HG02678 (cell line): ENCODE results near the gene TARS2.

Experiments used
- ATAC-seq: cut with Tn5 transposase; IDR thresholded peaks from one replicate; pipeline ENCODE4 v1.9.1; 2021; ENCODE audit warnings: mild to moderate bottlenecking, moderate library complexity; ENCODE audit not compliant: unreplicated experiment

TARS2 gene, protein sequence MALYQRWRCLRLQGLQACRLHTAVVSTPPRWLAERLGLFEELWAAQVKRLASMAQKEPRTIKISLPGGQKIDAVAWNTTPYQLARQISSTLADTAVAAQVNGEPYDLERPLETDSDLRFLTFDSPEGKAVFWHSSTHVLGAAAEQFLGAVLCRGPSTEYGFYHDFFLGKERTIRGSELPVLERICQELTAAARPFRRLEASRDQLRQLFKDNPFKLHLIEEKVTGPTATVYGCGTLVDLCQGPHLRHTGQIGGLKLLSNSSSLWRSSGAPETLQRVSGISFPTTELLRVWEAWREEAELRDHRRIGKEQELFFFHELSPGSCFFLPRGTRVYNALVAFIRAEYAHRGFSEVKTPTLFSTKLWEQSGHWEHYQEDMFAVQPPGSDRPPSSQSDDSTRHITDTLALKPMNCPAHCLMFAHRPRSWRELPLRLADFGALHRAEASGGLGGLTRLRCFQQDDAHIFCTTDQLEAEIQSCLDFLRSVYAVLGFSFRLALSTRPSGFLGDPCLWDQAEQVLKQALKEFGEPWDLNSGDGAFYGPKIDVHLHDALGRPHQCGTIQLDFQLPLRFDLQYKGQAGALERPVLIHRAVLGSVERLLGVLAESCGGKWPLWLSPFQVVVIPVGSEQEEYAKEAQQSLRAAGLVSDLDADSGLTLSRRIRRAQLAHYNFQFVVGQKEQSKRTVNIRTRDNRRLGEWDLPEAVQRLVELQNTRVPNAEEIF

DNA sequence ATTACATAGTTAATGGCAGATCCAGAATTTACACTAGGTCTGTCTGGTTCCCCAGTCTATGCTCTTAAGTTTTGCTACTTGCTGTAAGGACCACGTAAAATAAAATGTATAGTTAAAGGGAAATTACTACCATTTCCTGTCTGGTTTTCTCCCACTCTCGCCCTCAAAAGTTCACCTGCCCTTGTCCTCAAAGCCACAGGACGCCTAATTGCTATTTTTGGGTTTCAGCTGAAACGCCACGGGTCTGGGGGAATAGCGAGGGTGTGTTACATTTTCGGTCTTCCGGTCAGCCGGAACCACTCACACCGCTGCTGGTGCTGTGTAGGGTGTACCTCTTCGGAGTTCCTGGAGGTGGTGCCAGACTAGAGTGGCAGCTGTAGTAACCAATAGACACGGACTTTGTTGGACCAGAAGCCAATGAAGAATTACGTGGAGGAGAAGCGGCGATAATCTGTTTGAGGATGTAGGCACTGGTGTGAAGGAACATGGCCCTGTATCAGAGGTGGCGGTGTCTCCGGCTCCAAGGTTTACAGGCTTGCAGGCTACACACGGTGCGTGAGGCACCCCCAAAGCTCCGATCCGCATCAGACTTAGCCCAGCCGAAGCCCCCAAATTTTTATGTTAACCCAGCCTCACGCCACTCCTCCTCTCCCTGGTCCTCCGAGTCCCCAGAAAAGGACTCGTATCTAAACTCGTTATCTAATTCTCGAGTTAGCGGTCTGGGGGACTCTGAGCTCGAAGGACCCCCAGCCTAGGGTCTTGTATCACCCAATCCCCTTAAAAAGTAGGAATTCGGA is at the start of gene TARS2:
TSS of gene TARS2 (plus strand) at position 454 of the 797 bp plus-strand sequence. CDS start at position 486, 32 bp downstream.
- peak; percentile 100 for ATAC-seq

DNA sequence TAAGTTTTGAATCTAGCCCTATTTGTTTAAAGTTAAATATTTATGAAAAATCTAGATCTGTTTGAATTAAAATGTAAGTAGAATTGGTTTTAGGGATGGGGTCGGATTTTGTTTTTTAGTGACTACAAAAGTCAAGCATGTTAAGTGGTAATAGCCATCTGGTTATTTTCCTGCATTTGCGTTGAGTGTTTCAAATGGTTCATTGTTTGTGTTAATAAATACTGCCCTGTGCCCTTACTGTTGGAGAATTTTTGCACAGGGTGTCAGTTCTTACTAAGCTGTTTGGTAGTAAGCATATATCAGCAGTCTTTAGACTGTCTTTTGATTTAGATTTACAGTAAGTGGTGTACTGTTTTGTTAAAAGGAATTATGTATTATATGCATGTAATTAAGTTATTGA is 46.1 kb upstream of the TARS2 start:
- no peak for ATAC-seq

DNA sequence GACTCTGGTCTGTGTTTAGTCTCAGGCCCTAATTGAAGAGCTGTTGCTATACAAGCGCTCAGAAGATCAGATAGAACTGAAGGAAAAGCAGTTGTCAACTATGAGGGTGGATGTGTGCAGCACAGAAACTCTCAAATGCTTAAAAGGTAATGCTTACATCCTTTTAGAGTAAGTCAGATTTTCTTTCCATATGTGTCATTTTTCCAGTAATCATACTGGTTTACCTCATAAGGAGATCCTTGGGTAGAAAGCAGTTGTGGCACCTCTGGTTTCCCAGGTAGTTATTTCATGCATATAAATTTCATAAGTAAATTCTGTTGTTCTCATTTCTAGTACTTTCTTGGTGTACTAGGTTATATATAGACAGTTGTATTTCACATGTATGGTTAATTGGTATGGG is 43.0 kb upstream of the TARS2 start:
- ATAC-seq: no peak

DNA sequence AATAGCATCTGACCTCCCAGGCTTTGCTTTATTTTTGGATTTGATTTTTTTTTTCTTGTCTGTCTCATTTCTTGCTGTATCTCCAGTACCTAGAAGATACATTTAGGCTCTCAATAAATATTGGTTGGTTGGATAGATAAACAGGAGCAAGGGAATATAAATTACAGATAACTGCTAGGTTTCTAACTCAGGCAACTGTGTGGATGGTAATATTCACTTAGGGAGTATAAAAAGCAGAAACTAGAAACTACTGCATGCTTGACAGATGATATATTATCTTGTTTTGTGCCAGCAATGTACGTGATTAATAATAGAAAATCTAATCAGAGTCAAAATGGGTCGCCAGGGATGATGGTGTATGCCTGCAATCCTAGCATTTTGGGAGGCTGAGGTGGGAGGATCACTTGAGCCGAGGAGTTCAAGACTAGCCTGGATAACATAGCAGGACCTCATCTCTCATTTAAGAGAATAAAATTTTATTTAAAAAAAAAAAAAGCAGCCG is 31.0 kb upstream of the TARS2 start:
- ATAC-seq: no peak

DNA sequence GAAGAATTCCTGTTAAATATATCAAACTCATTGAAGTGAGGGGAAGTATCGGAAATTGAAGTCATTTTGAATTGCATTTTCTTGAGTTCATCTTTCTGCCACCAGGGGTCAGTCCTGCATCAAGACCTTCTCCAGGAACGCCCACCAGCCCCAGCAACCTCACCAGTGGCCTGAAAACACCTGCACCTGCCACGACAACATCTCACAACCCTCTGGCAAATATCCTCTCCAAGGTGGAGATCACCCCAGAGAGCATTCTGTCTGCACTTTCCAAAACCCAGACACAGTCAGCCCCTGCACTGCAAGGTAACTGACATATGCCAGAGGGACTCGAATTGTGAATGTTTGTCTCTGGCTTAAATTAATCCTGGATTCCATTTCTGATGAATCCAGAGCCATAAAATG is 22.8 kb upstream of the TARS2 start:
- ATAC-seq: no peak

DNA sequence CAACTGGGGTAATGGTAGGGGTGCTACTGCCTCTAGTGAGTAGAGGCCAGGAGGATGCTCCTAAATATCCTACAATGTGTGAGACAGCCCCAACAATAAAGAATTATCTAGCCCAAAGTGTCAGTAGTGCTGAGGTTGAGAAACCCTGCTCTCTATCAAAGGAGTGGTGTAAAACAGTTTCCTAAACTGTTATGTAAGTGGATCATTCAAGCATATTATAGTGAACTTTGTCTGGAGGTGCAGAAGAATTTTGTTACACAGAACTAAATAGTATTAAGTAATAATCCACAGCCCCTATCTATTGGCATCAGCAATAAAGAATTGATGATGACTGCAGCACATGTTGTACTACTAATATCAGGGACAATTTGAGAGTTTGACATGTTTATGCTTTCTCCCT is 20.3 kb upstream of the TARS2 start:
- ATAC-seq: no peak

DNA sequence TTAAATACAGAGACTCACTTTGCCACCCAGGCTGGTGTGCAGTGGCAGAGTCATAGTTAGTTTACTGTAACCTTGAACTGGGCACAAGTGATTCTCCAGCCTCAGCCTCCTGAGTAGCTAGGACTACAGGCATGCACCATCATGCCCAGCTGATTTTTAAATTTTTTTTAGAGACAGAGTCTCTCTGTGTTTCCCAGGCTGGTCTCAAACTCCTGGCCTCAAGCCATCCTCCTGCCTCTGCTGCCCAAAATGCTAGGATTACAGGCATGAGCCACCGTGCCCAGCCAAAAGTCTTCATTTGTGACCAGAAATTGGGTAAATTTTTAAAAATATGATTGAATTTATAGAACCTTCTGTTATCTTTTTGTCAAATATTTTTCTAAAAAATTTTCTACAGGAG is 17.9 kb upstream of the TARS2 start:
- ATAC-seq: no peak

DNA sequence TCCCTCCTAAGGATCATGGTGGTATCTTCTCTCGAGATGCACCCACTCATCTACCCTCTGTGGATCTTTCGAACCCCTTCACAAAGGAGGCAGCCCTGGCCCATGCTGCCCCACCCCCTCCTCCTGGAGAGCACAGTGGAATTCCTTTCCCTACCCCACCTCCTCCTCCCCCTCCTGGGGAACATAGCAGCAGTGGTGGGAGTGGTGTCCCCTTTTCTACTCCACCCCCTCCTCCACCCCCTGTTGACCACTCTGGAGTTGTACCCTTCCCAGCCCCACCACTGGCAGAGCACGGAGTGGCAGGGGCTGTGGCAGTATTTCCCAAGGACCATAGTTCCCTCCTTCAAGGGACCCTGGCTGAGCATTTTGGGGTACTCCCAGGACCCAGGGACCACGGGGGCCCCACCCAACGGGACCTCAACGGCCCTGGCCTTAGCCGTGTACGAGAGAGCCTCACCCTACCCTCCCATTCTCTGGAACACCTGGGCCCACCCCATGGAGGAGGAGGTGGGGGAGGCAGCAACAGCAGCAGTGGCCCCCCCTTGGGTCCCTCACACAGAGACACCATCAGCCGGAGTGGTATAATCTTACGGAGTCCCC is 14.5 kb upstream of the TARS2 start:
- no peak for ATAC-seq

DNA sequence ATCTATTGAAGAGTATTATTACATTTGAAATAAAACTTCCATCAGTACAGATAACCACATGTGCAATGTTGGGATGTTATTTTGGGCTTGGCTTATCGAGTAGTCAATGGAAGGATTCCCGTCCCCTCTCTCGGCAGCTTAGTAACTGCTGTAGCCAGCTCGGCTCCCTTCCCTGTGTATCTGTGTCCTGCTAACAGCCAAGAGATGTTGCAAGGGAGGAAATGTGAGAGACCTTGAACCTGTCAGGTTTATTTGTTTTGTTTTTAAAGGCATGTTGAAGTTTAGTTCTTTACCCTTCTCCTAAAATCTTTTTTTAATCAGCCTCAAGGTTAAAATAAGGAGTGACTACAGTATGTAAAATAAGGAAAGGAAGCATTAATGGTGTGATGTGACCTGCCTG is 13.6 kb upstream of the TARS2 start:
- no peak for ATAC-seq

DNA sequence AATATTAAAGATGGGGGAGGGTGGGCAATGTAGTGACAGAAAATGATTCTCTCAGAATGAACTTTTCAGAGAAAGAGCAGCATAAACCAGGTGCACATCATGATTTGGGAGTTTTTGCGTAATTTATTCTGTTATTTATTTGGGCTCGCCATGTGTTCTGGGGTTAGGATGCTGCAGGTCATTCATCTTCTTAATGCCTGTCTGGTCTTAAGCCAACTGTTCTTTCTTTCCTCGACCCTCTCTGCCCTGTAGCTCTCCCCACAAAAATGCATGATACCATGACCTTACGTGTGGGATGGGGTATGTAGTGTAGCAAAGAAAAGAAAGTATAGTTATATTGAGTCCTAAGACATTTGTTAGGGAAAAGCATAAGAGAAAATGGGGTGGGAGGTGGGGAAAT is 12.3 kb upstream of the TARS2 start:
- no peak for ATAC-seq

DNA sequence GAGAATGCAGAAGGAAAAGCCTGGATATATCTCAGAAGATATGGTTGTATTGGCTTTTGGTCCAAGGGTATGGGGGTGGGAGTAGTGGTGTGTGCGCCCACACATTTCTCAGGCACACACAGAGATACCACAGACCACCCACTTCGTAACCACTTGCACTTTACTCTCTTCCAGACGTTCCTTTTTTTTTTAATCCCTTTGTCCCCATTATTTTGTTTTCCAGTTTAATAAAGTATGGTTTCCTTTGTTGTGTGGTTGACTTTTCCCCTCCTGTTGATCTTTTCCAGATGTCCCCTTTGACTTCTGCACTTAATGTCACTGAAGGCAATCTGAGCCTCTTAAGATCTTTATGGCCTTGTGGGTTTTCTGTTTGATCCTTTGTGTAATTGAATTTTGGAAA is 10.5 kb upstream of the TARS2 start:
- no peak for ATAC-seq

DNA sequence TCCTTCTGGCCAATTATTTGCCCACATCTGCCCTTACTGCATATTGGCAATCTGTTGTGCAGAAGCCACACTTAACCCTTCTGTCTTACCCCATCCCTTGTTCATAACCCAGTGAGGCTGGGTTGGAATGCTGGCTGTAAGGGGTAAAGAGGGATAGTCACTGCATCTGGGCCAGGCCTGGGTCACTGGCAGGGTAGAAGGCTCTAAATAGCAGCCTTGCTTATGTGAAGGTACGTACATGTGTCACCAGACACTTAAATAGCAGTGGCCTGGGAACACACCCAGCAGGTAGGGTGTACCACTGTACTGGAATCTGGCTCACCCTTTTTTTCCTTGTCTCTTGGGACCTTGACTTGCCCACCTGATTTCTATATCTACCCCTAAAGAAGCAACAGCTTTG is 9.9 kb upstream of the TARS2 start:
- ATAC-seq: no peak

DNA sequence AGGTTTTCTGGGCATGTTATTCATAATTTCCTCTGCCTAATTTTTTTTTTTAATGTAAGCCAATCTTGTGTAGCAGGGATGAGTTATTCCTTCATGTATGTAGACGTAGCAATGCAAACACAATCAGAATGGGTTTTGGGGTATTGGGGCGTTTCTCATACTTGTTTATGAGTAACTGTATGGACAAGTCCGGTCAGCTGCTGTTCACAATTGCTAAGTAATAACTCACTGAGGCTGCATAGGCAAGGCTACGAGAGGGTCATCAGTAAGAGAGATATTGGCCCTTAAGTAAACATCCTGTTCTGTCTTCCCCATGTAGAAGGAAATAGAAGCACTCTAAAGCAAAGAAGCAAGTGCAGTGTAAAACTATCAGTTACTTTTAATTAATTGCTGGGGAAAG is 9.5 kb upstream of the TARS2 start:
- no peak for ATAC-seq

DNA sequence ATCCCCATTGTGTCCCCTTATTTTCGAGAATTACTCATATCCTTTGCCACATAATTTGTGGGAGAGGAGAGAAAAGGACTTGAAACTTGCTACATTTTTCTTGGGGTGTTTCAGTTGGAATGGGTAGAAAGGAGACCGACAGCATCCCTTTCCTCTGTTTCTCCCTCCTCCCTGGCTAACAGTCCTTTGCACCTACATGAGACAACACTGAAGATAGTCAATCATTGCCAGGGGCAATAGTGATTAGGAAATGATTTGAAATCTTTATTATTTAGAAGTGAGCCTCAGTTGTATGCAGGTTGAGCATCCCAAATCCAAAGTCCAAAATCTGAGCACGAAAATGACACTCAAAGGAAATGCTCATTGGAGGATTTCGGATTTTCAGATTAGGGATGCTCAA is 7.8 kb upstream of the TARS2 start:
- no peak for ATAC-seq

DNA sequence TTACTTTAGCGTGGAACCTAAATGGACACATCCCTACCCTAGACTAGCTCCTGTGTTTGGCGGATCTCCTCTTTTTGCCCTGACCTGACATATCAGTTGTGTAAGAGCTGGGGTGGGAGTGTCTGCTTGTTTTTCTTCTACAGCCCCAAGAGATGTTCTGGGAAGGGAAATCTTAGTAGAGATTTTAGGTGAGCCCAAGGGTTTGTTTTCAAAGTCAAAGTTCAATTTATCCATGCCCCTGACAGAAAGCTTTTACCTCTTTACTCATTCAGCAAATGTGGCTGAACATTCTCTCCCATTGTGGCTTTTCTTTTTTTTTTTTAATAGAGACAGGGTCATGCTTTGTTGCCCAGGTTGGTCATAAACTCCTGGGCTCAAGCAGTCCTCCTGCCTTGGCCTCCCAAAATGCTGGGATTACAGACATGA is 7.3 kb upstream of the TARS2 start:
- no peak for ATAC-seq

DNA sequence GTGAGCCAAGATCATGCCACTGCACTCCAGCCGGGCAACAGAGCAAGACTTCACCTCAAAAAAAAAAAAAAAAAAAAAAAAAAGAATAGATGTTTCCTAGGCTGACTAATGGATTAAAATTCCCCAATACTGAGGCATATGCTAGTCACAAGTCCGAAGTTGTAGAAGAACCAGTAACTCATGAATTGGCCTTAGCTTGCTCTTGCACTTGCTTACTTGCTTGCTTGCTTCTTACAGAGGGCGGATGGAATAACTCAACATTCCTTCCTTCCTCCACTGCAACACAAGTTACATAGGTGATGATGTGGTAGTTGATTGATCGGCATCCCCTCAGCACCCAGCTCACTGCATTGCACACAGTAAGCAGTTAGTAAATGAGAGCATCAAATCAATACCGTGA is 2.8 kb upstream of the TARS2 start:
- ATAC-seq: no peak

DNA sequence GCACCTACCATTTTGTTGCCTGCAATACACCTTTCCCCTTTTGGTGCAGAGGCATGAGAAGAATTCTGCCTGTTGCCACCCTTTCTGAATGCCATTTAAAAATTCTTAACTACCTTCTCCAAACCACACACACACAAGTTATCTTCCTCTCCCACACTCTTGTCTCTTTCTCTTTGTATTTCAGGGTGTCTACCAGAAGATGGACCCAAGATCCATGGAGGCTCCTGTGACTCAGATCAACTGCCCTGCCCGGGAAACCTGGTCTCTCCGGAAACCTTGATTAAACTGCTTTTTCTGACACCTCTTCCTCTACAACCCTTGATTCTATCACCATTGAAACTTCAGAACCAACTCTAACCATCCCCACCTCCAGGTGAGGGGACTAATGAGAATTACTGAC is 2.4 kb upstream of the TARS2 start:
- no peak for ATAC-seq

DNA sequence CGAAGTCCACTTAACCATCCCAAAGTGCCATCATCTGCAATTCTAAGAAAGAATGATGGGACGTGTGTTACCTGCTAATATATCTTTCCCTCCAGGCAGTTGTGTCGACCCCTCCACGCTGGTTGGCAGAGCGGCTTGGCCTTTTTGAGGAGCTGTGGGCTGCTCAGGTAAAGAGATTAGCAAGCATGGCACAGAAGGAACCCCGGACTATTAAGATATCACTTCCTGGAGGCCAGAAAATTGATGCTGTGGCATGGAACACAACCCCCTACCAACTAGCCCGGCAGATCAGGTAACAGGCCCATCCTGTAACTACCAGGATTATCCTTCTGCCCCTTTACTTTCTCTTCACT is 520 bp downstream of the TARS2 start:
- no peak for ATAC-seq

DNA sequence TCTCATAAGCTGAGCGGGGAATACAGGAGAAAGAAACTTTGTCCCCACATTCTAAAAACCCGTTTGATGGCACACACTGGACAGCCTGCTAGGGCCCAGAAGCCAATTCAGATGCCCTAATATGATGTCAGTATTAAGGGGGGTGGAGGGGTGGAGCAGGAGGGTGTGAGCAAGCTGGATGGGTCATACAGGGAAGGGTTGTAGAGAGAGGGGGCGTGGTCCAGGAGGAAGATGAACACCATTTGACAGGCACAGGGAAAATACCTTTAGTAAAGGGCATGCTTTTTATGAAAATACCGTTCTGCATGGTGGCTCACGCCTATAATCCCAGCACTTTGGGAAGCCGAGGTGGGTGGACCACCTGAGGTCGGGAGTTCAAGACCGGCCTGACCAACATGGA is 6.0 kb downstream of the TARS2 start:
- ATAC-seq: no peak

DNA sequence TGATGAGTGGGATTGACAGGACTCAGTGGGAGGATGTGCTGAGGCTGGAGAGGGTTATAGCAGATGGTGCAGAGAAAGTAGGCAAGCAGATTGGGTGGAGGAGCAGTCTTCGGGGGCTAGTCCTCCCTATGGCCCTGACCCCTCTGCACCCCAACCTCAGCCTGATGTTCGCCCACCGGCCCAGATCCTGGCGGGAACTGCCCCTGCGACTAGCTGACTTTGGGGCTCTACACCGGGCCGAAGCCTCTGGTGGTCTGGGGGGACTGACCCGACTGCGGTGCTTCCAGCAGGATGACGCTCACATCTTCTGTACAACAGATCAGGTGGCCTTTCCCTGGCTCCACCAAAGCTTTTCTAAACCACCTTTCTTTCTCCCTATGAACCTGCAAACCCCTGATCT is 11.1 kb downstream of the TARS2 start:
- ATAC-seq: no peak

DNA sequence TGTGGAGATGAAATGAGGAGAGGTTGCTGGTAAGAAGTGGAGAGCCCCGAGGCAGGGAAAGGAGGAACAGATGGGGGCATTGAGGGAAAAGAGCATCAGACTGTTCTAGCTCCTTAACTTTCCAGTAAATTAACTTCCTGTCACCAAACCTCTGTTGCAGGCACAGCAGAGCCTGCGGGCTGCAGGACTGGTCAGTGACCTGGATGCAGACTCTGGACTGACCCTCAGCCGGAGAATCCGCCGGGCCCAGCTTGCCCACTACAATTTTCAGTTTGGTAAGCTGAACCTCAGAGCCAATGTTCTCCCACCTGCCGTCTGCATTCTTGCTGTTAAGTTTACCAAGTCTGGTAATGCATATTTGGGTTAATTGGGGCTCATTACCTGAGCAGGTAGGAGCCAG is 18.2 kb downstream of the TARS2 start:
- no peak for ATAC-seq
